HG03139 (cell line): ENCODE data around the gene PHACTR1.
"Not testable (repeated sequence)": the region's sequence is repeated elsewhere in the genome, so short reads cannot be mapped to it uniquely, and the experiment has no call there.

ENCODE experiments used
- ATAC-seq: cut with Tn5 transposase; IDR thresholded peaks from one replicate; pipeline ENCODE4 v1.9.1; 2021; ENCODE audit not compliant: unreplicated experiment

Gene PHACTR1

GRCh38 chr6:13319891-13320564, 603.5 kb downstream of the PHACTR1 start:
- no peak for ATAC-seq

- ATAC-seq, result not testable (repeated sequence)
Observed at GRCh38 chr6:13326031-13326586, 609.5 kb downstream of the PHACTR1 start.

GRCh38 chr6:13327691-13328075, 611.1 kb downstream of the PHACTR1 start:
- ATAC-seq, result no peak

GRCh38 chr6:13328076-13328874, 611.7 kb downstream of the PHACTR1 start, which contains the start of gene TBC1D7:
Gene TBC1D7 (minus strand): TSS chr6:13328537. CDS start chr6:13326898, 1,639 bp downstream.
- ATAC-seq, result peak; percentile 91

GRCh38 chr6:13328875-13329183, 612.3 kb downstream of the PHACTR1 start:
- ATAC-seq, result no peak

- no peak for ATAC-seq
Observed at GRCh38 chr6:13331516-13332348, 615.2 kb downstream of the PHACTR1 start.

GRCh38 chr6:13332349-13332706, 615.8 kb downstream of the PHACTR1 start:
- ATAC-seq, result no peak

GRCh38 chr6:13334953-13335352, 618.4 kb downstream of the PHACTR1 start:
- ATAC-seq, result no peak

GRCh38 chr6:13336553-13336952, 620.0 kb downstream of the PHACTR1 start:
- ATAC-seq, result no peak

- no peak for ATAC-seq
Observed at GRCh38 chr6:13338038-13338437, 621.5 kb downstream of the PHACTR1 start.
